ENCODE results near the gene PSMB5. TPM values are rescaled to one million over a fixed set of nuclear protein-coding genes. Genes with fewer than 3 reads are reported as not detected.

PSMB5 gene
- total RNA-seq, 1 donor from 2014 or later = 239 TPM

- no peak for DNase-seq (ENCODE audit: low read depth)
- H2AFZ ChIP-seq (ENCODE audit: low read depth, low read length) = no peak overlapping the region
- peak overlapping the region; percentile 30 for H3K4me2 ChIP-seq (ENCODE audit: low read length)
- H4K20me1 ChIP-seq (ENCODE audit: insufficient read depth, low read length) = peaks cover 82% of the 10 kb centered on the region
- peaks cover 59% of the 10 kb centered on the region for H3K36me3 ChIP-seq (ENCODE audit: insufficient read depth, low read length)
- Mint-ChIP-seq H3K4me1 (ENCODE audit: low read depth, unreplicated experiment) (peaks cover 46% of the 10 kb centered on the region), H3K27ac (ENCODE audit: unreplicated experiment) (peak overlapping the region; percentile 62), H3K27me3 (ENCODE audit: low read depth, unreplicated experiment) (no peaks in the 10 kb centered on the region), H3K4me3 (ENCODE audit: unreplicated experiment) (no peak overlapping the region), H3K9me3 (ENCODE audit: unreplicated experiment) (no peaks in the 10 kb centered on the region), H3K36me3 (ENCODE audit: low read depth, unreplicated experiment) (peaks cover 25% of the 10 kb centered on the region)
- peaks cover 44% of the 10 kb centered on the region for H3K4me1 ChIP-seq (ENCODE audit: insufficient read depth, low read length)
- H3K4me3 ChIP-seq (ENCODE audit: insufficient read depth, low read depth, low read length) = no peak overlapping the region
- no peak for FAIRE-seq
- H3K79me2 ChIP-seq (ENCODE audit: insufficient read depth, low read length) = peaks cover 73% of the 10 kb centered on the region
- peak overlapping the region; percentile 48 for H3K9ac ChIP-seq (ENCODE audit: low read length)
- no peak for TF ChIP-seq CTCF (IDR thresholded peaks at IDR 0.05; ENCODE audit: insufficient read depth, low read depth, low read length)
- no peaks in the 10 kb centered on the region for H3K27me3 ChIP-seq (ENCODE audit: insufficient read depth, low read length)
- H3K27ac ChIP-seq (ENCODE audit: low read depth, low read length) = no peak overlapping the region
- no peaks in the 10 kb centered on the region for H3K9me3 ChIP-seq (ENCODE audit: insufficient read depth, low read depth, low read length)
Observed at GRCh38 chr14:23066368-23066767, 31.7 kb upstream of the PSMB5 start.

DNA sequence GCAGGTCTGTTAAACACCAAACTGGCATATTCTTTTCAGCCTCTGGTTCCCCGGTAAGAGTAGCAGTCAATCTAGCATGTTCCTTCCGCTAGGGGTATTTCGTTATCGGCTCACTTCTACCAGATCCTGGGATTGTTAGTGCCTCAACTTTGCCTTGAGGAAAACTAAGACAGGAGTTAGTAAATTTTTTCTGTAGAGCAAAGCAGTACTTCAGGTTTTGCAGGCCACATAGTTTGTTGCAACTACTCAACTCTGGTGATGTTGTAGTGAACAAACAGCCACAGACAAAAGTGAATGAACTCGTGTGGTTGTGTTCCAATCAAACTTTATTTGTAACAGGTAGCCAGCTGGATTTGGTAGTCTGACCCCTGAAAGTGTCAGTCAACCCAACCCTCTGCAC is 28.9 kb upstream of the PSMB5 start:
- Histone ChIP-seq H3K4me2 (ENCODE audit: low read length) (no peak overlapping the region), H4K20me1 (ENCODE audit: insufficient read depth, low read length) (peaks cover 70% of the 10 kb centered on the region), H3K9ac (ENCODE audit: low read length) (no peak overlapping the region), H3K36me3 (ENCODE audit: insufficient read depth, low read length) (peaks cover 79% of the 10 kb centered on the region), H3K27ac (ENCODE audit: low read depth, low read length) (no peak overlapping the region), H3K79me2 (ENCODE audit: insufficient read depth, low read length) (peaks cover 54% of the 10 kb centered on the region), H3K27me3 (ENCODE audit: insufficient read depth, low read length) (no peaks in the 10 kb centered on the region), H3K9me3 (ENCODE audit: insufficient read depth, low read depth, low read length) (no peaks in the 10 kb centered on the region), H3K4me1 (ENCODE audit: insufficient read depth, low read length) (peaks cover 28% of the 10 kb centered on the region), H2AFZ (ENCODE audit: low read depth, low read length) (no peak overlapping the region), H3K4me3 (ENCODE audit: insufficient read depth, low read depth, low read length) (no peak overlapping the region)
- Mint-ChIP-seq H3K27ac (ENCODE audit: unreplicated experiment) (peak overlapping the region; percentile 85), H3K9me3 (ENCODE audit: unreplicated experiment) (no peaks in the 10 kb centered on the region), H3K4me1 (ENCODE audit: low read depth, unreplicated experiment) (peaks cover 36% of the 10 kb centered on the region), H3K36me3 (ENCODE audit: low read depth, unreplicated experiment) (peaks cover 29% of the 10 kb centered on the region), H3K4me3 (ENCODE audit: unreplicated experiment) (no peak overlapping the region), H3K27me3 (ENCODE audit: low read depth, unreplicated experiment) (no peaks in the 10 kb centered on the region)
- DNase-seq (ENCODE audit: low read depth) (no peak), FAIRE-seq (no peak)
- no peak for TF ChIP-seq CTCF (IDR thresholded peaks at IDR 0.05; ENCODE audit: insufficient read depth, low read depth, low read length)
- no peak for TF ChIP-seq EZH2 (IDR thresholded peaks at IDR 0.05; ENCODE audit: insufficient read depth, low read length)

DNA sequence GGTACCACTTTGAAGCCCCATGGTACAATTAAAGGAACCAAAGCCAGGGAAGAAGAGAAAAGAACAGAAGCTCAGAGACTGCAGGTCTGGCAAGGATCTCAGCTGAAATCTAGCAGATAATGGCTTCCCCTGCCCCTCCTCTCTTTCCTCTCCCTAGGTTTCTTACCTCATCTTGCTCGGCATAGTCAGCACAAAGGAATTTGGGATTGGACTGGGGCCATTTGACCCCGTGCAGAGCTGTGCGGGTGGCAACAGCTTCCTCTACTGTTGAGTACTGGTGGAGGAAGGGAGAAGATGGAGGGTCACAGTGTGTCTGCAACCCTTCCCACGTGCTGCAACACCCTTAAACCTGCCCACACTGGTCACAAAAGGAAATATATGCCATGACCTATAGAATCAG is 27.3 kb upstream of the PSMB5 start:
- H3K4me1 Mint-ChIP-seq (ENCODE audit: low read depth, unreplicated experiment) = peaks cover 38% of the 10 kb centered on the region
- no peaks in the 10 kb centered on the region for H3K27me3 Mint-ChIP-seq (ENCODE audit: low read depth, unreplicated experiment)
- no peak overlapping the region for H3K9ac ChIP-seq (ENCODE audit: low read length)
- H2AFZ ChIP-seq (ENCODE audit: low read depth, low read length) = no peak overlapping the region
- no peaks in the 10 kb centered on the region for H3K9me3 ChIP-seq (ENCODE audit: insufficient read depth, low read depth, low read length)
- DNase-seq (ENCODE audit: low read depth) (peak; percentile 90), FAIRE-seq (peak; percentile 90)
- H4K20me1 ChIP-seq (ENCODE audit: insufficient read depth, low read length) = peaks cover 62% of the 10 kb centered on the region
- no peak overlapping the region for H3K4me3 ChIP-seq (ENCODE audit: insufficient read depth, low read depth, low read length)
- peaks cover 22% of the 10 kb centered on the region for H3K4me1 ChIP-seq (ENCODE audit: insufficient read depth, low read length)
- peak overlapping the region; percentile 25 for H3K4me3 Mint-ChIP-seq (ENCODE audit: unreplicated experiment)
- peaks cover 26% of the 10 kb centered on the region for H3K36me3 Mint-ChIP-seq (ENCODE audit: low read depth, unreplicated experiment)
- H3K36me3 ChIP-seq (ENCODE audit: insufficient read depth, low read length) = peaks cover 67% of the 10 kb centered on the region
- H3K9me3 Mint-ChIP-seq (ENCODE audit: unreplicated experiment) = no peaks in the 10 kb centered on the region
- H3K79me2 ChIP-seq (ENCODE audit: insufficient read depth, low read length) = peaks cover 38% of the 10 kb centered on the region
- peak overlapping the region; percentile 53 for H3K27ac ChIP-seq (ENCODE audit: low read depth, low read length)
- H3K4me2 ChIP-seq (ENCODE audit: low read length) = peak overlapping the region; percentile 49
- peak overlapping the region; percentile 85 for H3K27ac Mint-ChIP-seq (ENCODE audit: unreplicated experiment)
- no peaks in the 10 kb centered on the region for H3K27me3 ChIP-seq (ENCODE audit: insufficient read depth, low read length)
- TF ChIP-seq CTCF (IDR thresholded peaks at IDR 0.05; ENCODE audit: insufficient read depth, low read depth, low read length) (no peak), EZH2 (IDR thresholded peaks at IDR 0.05; ENCODE audit: insufficient read depth, low read length) (no peak)
